ENCODE measurements around the gene RRM2. TPM values are rescaled to one million over a fixed set of nuclear protein-coding genes. Genes with fewer than 3 reads are reported as not detected.

Gene RRM2
- total RNA-seq, 1 experiment from 2014 or later = 330 TPM

GRCh38 chr2:10096641-10097040, 25.9 kb upstream of the RRM2 start:
- intact Hi-C loops (cut with micrococcal nuclease) = loop anchor here (1.0 kb wide), 1 partner anchor 24 kb away; no protein-coding TSS in a partner anchor
- no TSS peak for BruUV-seq (replicated peaks)
- POLR2A ChIA-PET = interaction anchor here (0.9 to 2.2 kb wide), 2 partner anchors 24 to 352 kb away, joined by 3 to 8 read pairs; partner anchors contain the start of gene ODC1

GRCh38 chr2:10097352-10098148, 25.0 kb upstream of the RRM2 start:
- Histone ChIP-seq H3K27me3 (ENCODE audit: insufficient read depth, low read length) (no peaks in the 10 kb centered on the region), H3K4me1 (ENCODE audit: control insufficient read depth in 1 of 2, insufficient read depth in 2 of 2, low read length in 2 of 2) (peaks cover 3 to 19% of the 10 kb centered on the region in 2 experiments; a peak in 3 of 4 replicates), H3K9me2 (ENCODE audit: insufficient read depth) (no peaks in the 10 kb centered on the region), H3K9me3 (ENCODE audit: control insufficient read depth in 1 of 2, insufficient read depth in 1 of 2, low read depth in 1 of 2, low read length in 2 of 2) (no peaks in the 10 kb centered on the region), H3K36me3 (ENCODE audit: control insufficient read depth in 1 of 2, insufficient read depth in 2 of 2, low read length in 2 of 2) (no peaks in the 10 kb centered on the region), H3K27ac (ENCODE audit: low read depth, low read length) (no peak overlapping the region), H4K20me1 (ENCODE audit: insufficient read depth) (no peaks in the 10 kb centered on the region), H3K79me2 (ENCODE audit: insufficient read depth, low read length) (no peaks in the 10 kb centered on the region), H3K4me3 (replicated peaks in 1 of 2; ENCODE audit: low read depth in 1 of 2, low read length in 2 of 2) (no peak overlapping the region), H3K4me2 (ENCODE audit: low read length) (peak overlapping the region; percentile 29), H2AFZ (ENCODE audit: low read depth, low read length, poor library complexity, severe bottlenecking) (no peak overlapping the region), H3K9ac (ENCODE audit: low read length) (no peak overlapping the region)
- ChIA-PET RAD21 (ENCODE audit: low non-redundant PET in 1 of 2, low total read pairs in 2 of 2, uncharacterized antibody in 2 of 2, unreplicated experiment in 2 of 2) (interaction anchor here (0.6 to 1.9 kb wide), 8 partner anchors 14 to 40 kb away, joined by 3 to 22 read pairs (median 3); partner anchors contain the start of gene CYS1 (in 1 of the 2)), POLR2A (interaction anchor here (2.2 kb wide), 1 partner anchor 25 kb away, joined by 8 read pairs; no protein-coding TSS in a partner anchor), CTCF (interaction anchor here (0.7 to 5.1 kb wide), 21 partner anchors 9 to 338 kb away, joined by 3 to 91 read pairs (median 5); partner anchors contain the start of gene CYS1)
- DNase-seq (ENCODE audit: low read depth, low spot score) = no peak
- ATAC-seq = peak; percentile 99
- intact Hi-C loops (cut with micrococcal nuclease) = loop anchor here (1.0 kb wide), 1 partner anchor 25 kb away; no protein-coding TSS in a partner anchor
- BruUV-seq (replicated peaks) = no TSS peak
- peak; percentile 83 for TF ChIP-seq RAD21 (IDR thresholded peaks at IDR 0.05; ENCODE audit: low read depth)
- TF ChIP-seq CEBPB (IDR thresholded peaks at IDR 0.05; ENCODE audit: low read depth) = no peak
- TF ChIP-seq CTCF (IDR thresholded peaks at IDR 0.05 in 2 of 3, conservative IDR thresholded peaks at IDR 0.05 in 1 of 3; ENCODE audit: borderline replicate concordance in 1 of 3, insufficient read depth in 1 of 3, low read depth in 2 of 3, low read length in 2 of 3) = peak; percentile 90 to 96 (median 94)
- no peak for TF ChIP-seq ATF3 (IDR thresholded peaks at IDR 0.05)
- no peak for TF ChIP-seq ZFX (IDR thresholded peaks at IDR 0.05)
- TF ChIP-seq EZH2phosphoT487 (IDR thresholded peaks at IDR 0.05; ENCODE audit: borderline replicate concordance) = no peak

More at GRCh38 chr2:10096641-10097040, 25.9 kb upstream of the RRM2 start:
- ATAC-seq = no peak
- Histone ChIP-seq H3K4me2 (ENCODE audit: low read length) (peak overlapping the region; percentile 29), H3K79me2 (ENCODE audit: insufficient read depth, low read length) (no peaks in the 10 kb centered on the region), H2AFZ (ENCODE audit: low read depth, low read length, poor library complexity, severe bottlenecking) (no peak overlapping the region), H3K9me3 (ENCODE audit: control insufficient read depth in 1 of 2, insufficient read depth in 1 of 2, low read depth in 1 of 2, low read length in 2 of 2) (no peaks in the 10 kb centered on the region), H3K9me2 (ENCODE audit: insufficient read depth) (no peaks in the 10 kb centered on the region), H3K4me1 (ENCODE audit: control insufficient read depth in 1 of 2, insufficient read depth in 2 of 2, low read length in 2 of 2) (peaks cover 3 to 19% of the 10 kb centered on the region in 2 experiments; a peak in 3 of 4 replicates), H3K4me3 (replicated peaks in 1 of 2; ENCODE audit: low read depth in 1 of 2, low read length in 2 of 2) (no peak overlapping the region), H3K9ac (ENCODE audit: low read length) (no peak overlapping the region), H4K20me1 (ENCODE audit: insufficient read depth) (no peaks in the 10 kb centered on the region), H3K27me3 (ENCODE audit: insufficient read depth, low read length) (no peaks in the 10 kb centered on the region), H3K27ac (ENCODE audit: low read depth, low read length) (no peak overlapping the region), H3K36me3 (ENCODE audit: control insufficient read depth in 1 of 2, insufficient read depth in 2 of 2, low read length in 2 of 2) (no peaks in the 10 kb centered on the region)
- no peak for TF ChIP-seq CBX3 (IDR thresholded peaks at IDR 0.05; ENCODE audit: low read depth)
- TF ChIP-seq SIN3A (IDR thresholded peaks at IDR 0.05; ENCODE audit: low read depth) = no peak
- no peak for TF ChIP-seq SRF (IDR thresholded peaks at IDR 0.05; ENCODE audit: low read depth)
- no peak for TF ChIP-seq ATF3 (IDR thresholded peaks at IDR 0.05)
- TF ChIP-seq RAD21 (IDR thresholded peaks at IDR 0.05; ENCODE audit: low read depth) = no peak
- TF ChIP-seq POLR2AphosphoS5 (IDR thresholded peaks at IDR 0.05; ENCODE audit: low read depth, low read length) = no peak
- no peak for TF ChIP-seq ELF1 (IDR thresholded peaks at IDR 0.05; ENCODE audit: borderline replicate concordance, low read depth)
- TF ChIP-seq ZNF274 (IDR thresholded peaks at IDR 0.05; ENCODE audit: low read depth, low read length) = no peak
- DNase-seq (ENCODE audit: low read depth, low spot score) = no peak
- RAD21 ChIA-PET (ENCODE audit: low non-redundant PET in 1 of 2, low total read pairs in 2 of 2, uncharacterized antibody in 2 of 2, unreplicated experiment in 2 of 2) = interaction anchor here (0.7 to 1.9 kb wide), 7 partner anchors 17 to 39 kb away, joined by 3 to 22 read pairs (median 3); partner anchors contain the start of gene CYS1 (in 1 of the 2)
- CTCF ChIA-PET = interaction anchor here (0.7 to 5.1 kb wide), 20 partner anchors 8 to 339 kb away, joined by 3 to 91 read pairs (median 5); partner anchors contain the start of gene CYS1

Data from HCT116 (cell line).